ENCODE measurements around the gene MYO7A.

GRCh38 chr11:77198440-77198849 is 70.4 kb downstream of the MYO7A start:
- no peak for TF ChIP-seq POLR2A (IDR thresholded peaks at IDR 0.05)
- TF ChIP-seq, protein P1, sequence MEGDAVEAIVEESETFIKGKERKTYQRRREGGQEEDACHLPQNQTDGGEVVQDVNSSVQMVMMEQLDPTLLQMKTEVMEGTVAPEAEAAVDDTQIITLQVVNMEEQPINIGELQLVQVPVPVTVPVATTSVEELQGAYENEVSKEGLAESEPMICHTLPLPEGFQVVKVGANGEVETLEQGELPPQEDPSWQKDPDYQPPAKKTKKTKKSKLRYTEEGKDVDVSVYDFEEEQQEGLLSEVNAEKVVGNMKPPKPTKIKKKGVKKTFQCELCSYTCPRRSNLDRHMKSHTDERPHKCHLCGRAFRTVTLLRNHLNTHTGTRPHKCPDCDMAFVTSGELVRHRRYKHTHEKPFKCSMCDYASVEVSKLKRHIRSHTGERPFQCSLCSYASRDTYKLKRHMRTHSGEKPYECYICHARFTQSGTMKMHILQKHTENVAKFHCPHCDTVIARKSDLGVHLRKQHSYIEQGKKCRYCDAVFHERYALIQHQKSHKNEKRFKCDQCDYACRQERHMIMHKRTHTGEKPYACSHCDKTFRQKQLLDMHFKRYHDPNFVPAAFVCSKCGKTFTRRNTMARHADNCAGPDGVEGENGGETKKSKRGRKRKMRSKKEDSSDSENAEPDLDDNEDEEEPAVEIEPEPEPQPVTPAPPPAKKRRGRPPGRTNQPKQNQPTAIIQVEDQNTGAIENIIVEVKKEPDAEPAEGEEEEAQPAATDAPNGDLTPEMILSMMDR (IDR thresholded peaks at IDR 0.05) = no peak

Data from body of pancreas (tissue), 4 donors.